HCT116 (cell line): ENCODE results near the gene LMO7.

ENCODE experiments used
- ATF3 ChIP-seq: IDR thresholded peaks from 2 replicates; pipeline ENCODE4 v1.6.1; 2012
- CTCF ChIP-seq, 3 experiments: fragments of 200-600 bp in 1 of 3; sonication (generic) in 1 of 3; IDR thresholded peaks in 2 of 3; conservative IDR thresholded peaks in 1 of 3; 2 replicates each; pipeline ENCODE4 v1.5.1; 2012 to 2017; ENCODE audit warnings: low read depth in 2 of 3, low read length in 2 of 3, antibody characterized with exemption in 1 of 3, borderline replicate concordance in 1 of 3, control low read depth in 1 of 3, mild to moderate bottlenecking in 1 of 3, mixed read lengths in 1 of 3, mixed run types in 1 of 3, moderate library complexity in 1 of 3; ENCODE audit not compliant: insufficient read depth in 1 of 3
- EZH2phosphoT487 ChIP-seq: fragments of 200-600 bp; IDR thresholded peaks from 2 replicates; pipeline ENCODE4 v1.6.1; 2018; ENCODE audit warnings: antibody characterized with exemption, borderline replicate concordance
- JUND ChIP-seq: IDR thresholded peaks from 2 replicates; pipeline ENCODE4 v1.6.1; 2012
- POLR2A ChIP-seq: IDR thresholded peaks from 2 replicates; pipeline ENCODE4 v1.7.0; 2011; ENCODE audit warnings: borderline replicate concordance; ENCODE audit not compliant: insufficient read depth, insufficient read length; ENCODE audit errors: extremely low read depth
- POLR2AphosphoS5 ChIP-seq: IDR thresholded peaks from 2 replicates; pipeline ENCODE4 v1.6.1; 2011; ENCODE audit warnings: mild to moderate bottlenecking, low read depth, low read length, moderate library complexity
- RAD21 ChIP-seq: IDR thresholded peaks from 2 replicates; pipeline ENCODE4 v1.6.1; 2012; ENCODE audit warnings: low read depth, mild to moderate bottlenecking

GRCh38 chr13:75600371-75600770, 35.8 kb upstream of the LMO7 start:
- no peak for TF ChIP-seq CTCF (IDR thresholded peaks at IDR 0.05 in 2 of 3, conservative IDR thresholded peaks at IDR 0.05 in 1 of 3; ENCODE audit: borderline replicate concordance in 1 of 3, insufficient read depth in 1 of 3, low read depth in 2 of 3, low read length in 2 of 3)
- no peak for TF ChIP-seq RAD21
- no peak for TF ChIP-seq EZH2phosphoT487
- no peak for TF ChIP-seq POLR2AphosphoS5
- TF ChIP-seq POLR2A, result no peak
- TF ChIP-seq JUND, result no peak
- no peak for TF ChIP-seq ATF3
